WTC11 (cell line): ENCODE data around the gene PDF. TPM values are rescaled to one million over a fixed set of nuclear protein-coding genes. Genes with fewer than 3 reads are reported as not detected.

Source experiments
- ATAC-seq: fragments of 200-7000 bp; cut with Tn5 transposase; 2 replicates; pipeline ENCODE4 v1.10.0; 2021; ENCODE audit warnings: mild to moderate bottlenecking, moderate library complexity
- CTCF ChIA-PET: fragments of 300-600 bp; sonication (Branson Sonifier 250); formaldehyde crosslinking; loops from one replicate; lab custom pipeline; 2021; ENCODE audit warnings: antibody characterized with exemption; lab: Charles Lee
- POLR2A ChIA-PET: fragments of 350-600 bp; sonication (Branson Sonifier 250); formaldehyde crosslinking; loops from one replicate; lab custom pipeline; 2021; ENCODE audit warnings: antibody characterized with exemption; lab: Charles Lee
- DNase-seq: peaks from one replicate; pipeline ENCODE4 v3.0.0; 2021; ENCODE audit warnings: low spot score
- H3K27ac Mint-ChIP-seq: 2 replicates; pipeline ENCODE4 v1.8.0; 2021; ENCODE audit warnings: mixed read lengths
- H3K27me3 Mint-ChIP-seq: 2 replicates; pipeline ENCODE4 v1.8.0; 2021; ENCODE audit warnings: low read depth, mild to moderate bottlenecking, moderate library complexity, mixed read lengths
- H3K36me3 Mint-ChIP-seq: 2 replicates; pipeline ENCODE4 v1.8.0; 2021; ENCODE audit warnings: mixed read lengths
- H3K4me1 Mint-ChIP-seq: 2 replicates; pipeline ENCODE4 v1.8.0; 2022; ENCODE audit warnings: mixed read lengths
- H3K4me3 Mint-ChIP-seq: 2 replicates; pipeline ENCODE4 v1.8.0; 2021; ENCODE audit warnings: mild to moderate bottlenecking, moderate library complexity, mixed read lengths
- H3K9me3 Mint-ChIP-seq: 2 replicates; pipeline ENCODE4 v1.8.0; 2021; ENCODE audit warnings: mixed read lengths
- CREM ChIP-seq: sonication (generic); formaldehyde crosslinking; IDR thresholded peaks from 2 replicates; pipeline ENCODE4 v1.8.1; 2022; ENCODE audit warnings: mild to moderate bottlenecking, missing genetic modification reagents, moderate library complexity
- ELF4 ChIP-seq: sonication (generic); formaldehyde crosslinking; IDR thresholded peaks from 2 replicates; pipeline ENCODE4 v1.8.1; 2022; ENCODE audit warnings: low read depth, mild to moderate bottlenecking, moderate library complexity, missing genetic modification reagents
- ETV6 ChIP-seq: sonication (generic); formaldehyde crosslinking; IDR thresholded peaks from 2 replicates; pipeline ENCODE4 v1.8.1; 2022; ENCODE audit warnings: mild to moderate bottlenecking, missing genetic modification reagents
- FOXJ3 ChIP-seq: sonication (generic); formaldehyde crosslinking; IDR thresholded peaks from 2 replicates; pipeline ENCODE4 v1.9.0; 2021; ENCODE audit warnings: missing genetic modification reagents, mild to moderate bottlenecking, borderline replicate concordance
- FOXK1 ChIP-seq: sonication (generic); formaldehyde crosslinking; IDR thresholded peaks from 2 replicates; pipeline ENCODE4 v1.8.0; 2022; ENCODE audit warnings: mild to moderate bottlenecking, moderate library complexity, missing genetic modification reagents
- JUN ChIP-seq: sonication (generic); formaldehyde crosslinking; IDR thresholded peaks from 2 replicates; pipeline ENCODE4 v1.8.0; 2023; ENCODE audit warnings: mild to moderate bottlenecking, missing genetic modification reagents
- NR2C2 ChIP-seq: sonication (generic); formaldehyde crosslinking; IDR thresholded peaks from 2 replicates; pipeline ENCODE4 v1.8.0; 2022; ENCODE audit warnings: mild to moderate bottlenecking, missing genetic modification reagents
- NR3C1 ChIP-seq: sonication (generic); formaldehyde crosslinking; conservative IDR thresholded peaks from 2 replicates; pipeline ENCODE4 v1.8.1; 2023; ENCODE audit warnings: low read depth, mild to moderate bottlenecking, missing genetic modification reagents
- OVOL2 ChIP-seq: fragments of 250-450 bp; sonication (Bioruptor Pico); IDR thresholded peaks from 2 replicates; pipeline ENCODE4 v1.9.0; 2021; ENCODE audit warnings: mild to moderate bottlenecking, borderline replicate concordance
- PRRX2 ChIP-seq: fragments of 250-450 bp; sonication (Bioruptor Pico); IDR thresholded peaks from 2 replicates; pipeline ENCODE4 v1.8.0; 2021; ENCODE audit warnings: mild to moderate bottlenecking
- SMAD3 ChIP-seq: sonication (generic); formaldehyde crosslinking; IDR thresholded peaks from 2 replicates; pipeline ENCODE4 v1.8.0; 2022; ENCODE audit warnings: missing genetic modification reagents, mild to moderate bottlenecking, borderline replicate concordance
- TEAD1 ChIP-seq: sonication (generic); formaldehyde crosslinking; IDR thresholded peaks from 2 replicates; pipeline ENCODE4 v1.8.0; 2022; ENCODE audit warnings: mild to moderate bottlenecking, missing genetic modification reagents
- ZNF423 ChIP-seq: fragments of 250-450 bp; sonication (Bioruptor Pico); IDR thresholded peaks from 2 replicates; pipeline ENCODE4 v2.1.2; 2022; ENCODE audit warnings: mild to moderate bottlenecking, moderate library complexity
- total RNA-seq: library from RNA; stranded (reverse); gene quantifications from 3 replicates; pipeline ENCODE4 v1.2.3, GENCODE V29; 2021
- TF ChIP-seq, protein P1 (sequence below): fragments of 200-600 bp; IDR thresholded peaks from 2 replicates; pipeline ENCODE4 v1.8.0; 2022; ENCODE audit warnings: antibody characterized with exemption
- TF ChIP-seq, protein P2 (sequence below): sonication (generic); formaldehyde crosslinking; IDR thresholded peaks from 2 replicates; pipeline ENCODE4 v1.8.0; 2022; ENCODE audit warnings: missing genetic modification reagents
- TF ChIP-seq, protein P3 (sequence below): sonication (generic); formaldehyde crosslinking; IDR thresholded peaks from 2 replicates; pipeline ENCODE4 v1.8.0; 2023; ENCODE audit warnings: missing genetic modification reagents

Gene PDF
- total RNA-seq, 1 experiment from 2014 or later, result 28.2 TPM

- H3K27me3 Mint-ChIP-seq, result no peaks in the 10 kb centered on the region
- no peaks in the 10 kb centered on the region for H3K4me1 Mint-ChIP-seq
- DNase-seq, result no peak
- H3K4me3 Mint-ChIP-seq, result no peak overlapping the region
- no peaks in the 10 kb centered on the region for H3K9me3 Mint-ChIP-seq
- POLR2A ChIA-PET, result interaction anchor here (0.6 kb wide), 1 partner anchor 130 kb away, joined by 4 read pairs; no protein-coding TSS in a partner anchor
- ATAC-seq, result no peak
- CTCF ChIA-PET, result interaction anchor here (1.1 to 2.5 kb wide), 5 partner anchors 9 to 137 kb away, joined by 4 to 8 read pairs (median 6); no protein-coding TSS in a partner anchor
- TF ChIP-seq, protein P1, sequence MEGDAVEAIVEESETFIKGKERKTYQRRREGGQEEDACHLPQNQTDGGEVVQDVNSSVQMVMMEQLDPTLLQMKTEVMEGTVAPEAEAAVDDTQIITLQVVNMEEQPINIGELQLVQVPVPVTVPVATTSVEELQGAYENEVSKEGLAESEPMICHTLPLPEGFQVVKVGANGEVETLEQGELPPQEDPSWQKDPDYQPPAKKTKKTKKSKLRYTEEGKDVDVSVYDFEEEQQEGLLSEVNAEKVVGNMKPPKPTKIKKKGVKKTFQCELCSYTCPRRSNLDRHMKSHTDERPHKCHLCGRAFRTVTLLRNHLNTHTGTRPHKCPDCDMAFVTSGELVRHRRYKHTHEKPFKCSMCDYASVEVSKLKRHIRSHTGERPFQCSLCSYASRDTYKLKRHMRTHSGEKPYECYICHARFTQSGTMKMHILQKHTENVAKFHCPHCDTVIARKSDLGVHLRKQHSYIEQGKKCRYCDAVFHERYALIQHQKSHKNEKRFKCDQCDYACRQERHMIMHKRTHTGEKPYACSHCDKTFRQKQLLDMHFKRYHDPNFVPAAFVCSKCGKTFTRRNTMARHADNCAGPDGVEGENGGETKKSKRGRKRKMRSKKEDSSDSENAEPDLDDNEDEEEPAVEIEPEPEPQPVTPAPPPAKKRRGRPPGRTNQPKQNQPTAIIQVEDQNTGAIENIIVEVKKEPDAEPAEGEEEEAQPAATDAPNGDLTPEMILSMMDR, result peak; percentile 9; the same call in 1 of the 2 replicates
- no peak for TF ChIP-seq TEAD1
- H3K27ac Mint-ChIP-seq, result no peak overlapping the region
- H3K36me3 Mint-ChIP-seq, result peaks cover 3% of the 10 kb centered on the region; the same call in 1 of the 2 replicates
Measured at GRCh38 chr16:69286941-69287713, 43.3 kb downstream of the PDF start.

DNA sequence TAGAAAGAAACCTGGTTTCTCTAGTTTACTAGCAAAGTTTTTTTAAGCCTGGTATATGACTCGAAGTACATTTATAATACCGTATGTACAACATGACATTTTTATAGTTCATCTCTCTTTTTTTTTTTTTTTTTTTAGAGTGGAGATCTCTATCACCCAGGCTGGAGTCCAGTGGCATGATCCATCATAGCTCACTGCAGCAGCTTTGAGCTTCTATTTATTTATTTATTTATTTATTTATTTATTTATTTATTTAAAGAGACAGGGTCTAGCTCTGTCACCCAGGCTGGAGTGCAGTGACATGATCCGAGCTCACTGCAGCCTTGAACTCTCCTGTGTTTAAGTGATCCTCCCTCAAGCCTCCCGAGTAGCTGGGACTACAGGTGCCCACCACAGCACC, 45.1 kb downstream of the PDF start:
- CTCF ChIA-PET, result interaction anchor here (0.6 to 2.5 kb wide), 4 partner anchors 25 to 438 kb away, joined by 3 to 8 read pairs (median 4); no protein-coding TSS in a partner anchor
- Mint-ChIP-seq H3K27me3 (no peaks in the 10 kb centered on the region), H3K9me3 (no peaks in the 10 kb centered on the region), H3K4me3 (no peak overlapping the region), H3K36me3 (peaks cover 10% of the 10 kb centered on the region; the same call in 1 of the 2 replicates), H3K4me1 (no peaks in the 10 kb centered on the region)
- no peak for DNase-seq
- ATAC-seq, result no peak
- TF ChIP-seq PRRX2 (CRISPR knock-in tag) (no peak), OVOL2 (CRISPR knock-in tag) (no peak), NR2C2 (CRISPR knock-in tag) (no peak), FOXJ3 (CRISPR knock-in tag) (no peak), NR3C1 (CRISPR knock-in tag) (no peak)
- TF ChIP-seq, protein P2, sequence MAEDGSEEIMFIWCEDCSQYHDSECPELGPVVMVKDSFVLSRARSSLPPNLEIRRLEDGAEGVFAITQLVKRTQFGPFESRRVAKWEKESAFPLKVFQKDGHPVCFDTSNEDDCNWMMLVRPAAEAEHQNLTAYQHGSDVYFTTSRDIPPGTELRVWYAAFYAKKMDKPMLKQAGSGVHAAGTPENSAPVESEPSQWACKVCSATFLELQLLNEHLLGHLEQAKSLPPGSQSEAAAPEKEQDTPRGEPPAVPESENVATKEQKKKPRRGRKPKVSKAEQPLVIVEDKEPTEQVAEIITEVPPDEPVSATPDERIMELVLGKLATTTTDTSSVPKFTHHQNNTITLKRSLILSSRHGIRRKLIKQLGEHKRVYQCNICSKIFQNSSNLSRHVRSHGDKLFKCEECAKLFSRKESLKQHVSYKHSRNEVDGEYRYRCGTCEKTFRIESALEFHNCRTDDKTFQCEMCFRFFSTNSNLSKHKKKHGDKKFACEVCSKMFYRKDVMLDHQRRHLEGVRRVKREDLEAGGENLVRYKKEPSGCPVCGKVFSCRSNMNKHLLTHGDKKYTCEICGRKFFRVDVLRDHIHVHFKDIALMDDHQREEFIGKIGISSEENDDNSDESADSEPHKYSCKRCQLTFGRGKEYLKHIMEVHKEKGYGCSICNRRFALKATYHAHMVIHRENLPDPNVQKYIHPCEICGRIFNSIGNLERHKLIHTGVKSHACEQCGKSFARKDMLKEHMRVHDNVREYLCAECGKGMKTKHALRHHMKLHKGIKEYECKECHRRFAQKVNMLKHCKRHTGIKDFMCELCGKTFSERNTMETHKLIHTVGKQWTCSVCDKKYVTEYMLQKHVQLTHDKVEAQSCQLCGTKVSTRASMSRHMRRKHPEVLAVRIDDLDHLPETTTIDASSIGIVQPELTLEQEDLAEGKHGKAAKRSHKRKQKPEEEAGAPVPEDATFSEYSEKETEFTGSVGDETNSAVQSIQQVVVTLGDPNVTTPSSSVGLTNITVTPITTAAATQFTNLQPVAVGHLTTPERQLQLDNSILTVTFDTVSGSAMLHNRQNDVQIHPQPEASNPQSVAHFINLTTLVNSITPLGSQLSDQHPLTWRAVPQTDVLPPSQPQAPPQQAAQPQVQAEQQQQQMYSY, result no peak
- TF ChIP-seq, all 79 proteins: peak for 0
- no peak overlapping the region for H3K27ac Mint-ChIP-seq
- POLR2A ChIA-PET, result no interaction called here

DNA sequence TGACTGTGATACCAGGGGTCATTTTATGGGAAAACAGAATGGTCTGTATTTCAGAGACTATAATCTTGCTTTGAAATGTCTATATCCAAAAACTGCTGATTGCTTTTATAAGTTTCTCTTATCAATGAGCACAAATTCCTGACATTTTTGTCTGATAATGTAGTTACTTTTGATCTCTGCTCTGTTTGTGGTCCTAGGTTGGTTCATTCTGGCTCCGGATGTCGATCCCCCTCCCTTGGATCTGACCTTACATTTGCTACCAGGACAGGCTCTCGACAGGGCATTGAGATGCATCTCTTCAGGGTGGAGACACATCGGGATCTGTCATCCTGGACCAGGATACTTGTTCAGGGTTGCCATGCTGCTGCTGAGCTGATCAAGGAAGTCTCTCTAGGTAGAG, 46.5 kb downstream of the PDF start:
- no peak for TF ChIP-seq ETV6
- no peak for TF ChIP-seq FOXK1 (CRISPR knock-in tag)
- TF ChIP-seq ELF4 (CRISPR knock-in tag), result no peak
- no peak for TF ChIP-seq SMAD3 (CRISPR knock-in tag)
- no peak for TF ChIP-seq CREM
- no peak for TF ChIP-seq JUN (CRISPR knock-in tag)
- no peak for TF ChIP-seq ZNF423 (CRISPR knock-in tag)
- TF ChIP-seq, protein P3, sequence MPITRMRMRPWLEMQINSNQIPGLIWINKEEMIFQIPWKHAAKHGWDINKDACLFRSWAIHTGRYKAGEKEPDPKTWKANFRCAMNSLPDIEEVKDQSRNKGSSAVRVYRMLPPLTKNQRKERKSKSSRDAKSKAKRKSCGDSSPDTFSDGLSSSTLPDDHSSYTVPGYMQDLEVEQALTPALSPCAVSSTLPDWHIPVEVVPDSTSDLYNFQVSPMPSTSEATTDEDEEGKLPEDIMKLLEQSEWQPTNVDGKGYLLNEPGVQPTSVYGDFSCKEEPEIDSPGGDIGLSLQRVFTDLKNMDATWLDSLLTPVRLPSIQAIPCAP (CRISPR knock-in tag), result no peak
- ATAC-seq (no peak), DNase-seq (no peak)
- ChIA-PET CTCF (interaction anchor here (0.7 kb wide), 1 partner anchor 134 kb away, joined by 3 read pairs; no protein-coding TSS in a partner anchor), POLR2A (no interaction called here)
- H3K36me3 Mint-ChIP-seq, result peaks cover 14% of the 10 kb centered on the region; the same call in 1 of the 2 replicates
- no peak overlapping the region for H3K4me3 Mint-ChIP-seq
- no peak overlapping the region for H3K27ac Mint-ChIP-seq
- no peaks in the 10 kb centered on the region for H3K4me1 Mint-ChIP-seq
- H3K9me3 Mint-ChIP-seq, result 0 out of 2 replicates have a peak, but pooled peaks cover 3% of the 10 kb centered on the region
- no peaks in the 10 kb centered on the region for H3K27me3 Mint-ChIP-seq
